GM12801 (cell line): ENCODE measurements around the gene ARHGAP45.

Experiments used
- TF ChIP-seq, protein P1 (sequence below): IDR thresholded peaks from one replicate; pipeline ENCODE4 v1.5.1; 2011; ENCODE audit warnings: control low read depth; ENCODE audit not compliant: insufficient read length; ENCODE audit errors: extremely low read depth

Gene ARHGAP45

DNA sequence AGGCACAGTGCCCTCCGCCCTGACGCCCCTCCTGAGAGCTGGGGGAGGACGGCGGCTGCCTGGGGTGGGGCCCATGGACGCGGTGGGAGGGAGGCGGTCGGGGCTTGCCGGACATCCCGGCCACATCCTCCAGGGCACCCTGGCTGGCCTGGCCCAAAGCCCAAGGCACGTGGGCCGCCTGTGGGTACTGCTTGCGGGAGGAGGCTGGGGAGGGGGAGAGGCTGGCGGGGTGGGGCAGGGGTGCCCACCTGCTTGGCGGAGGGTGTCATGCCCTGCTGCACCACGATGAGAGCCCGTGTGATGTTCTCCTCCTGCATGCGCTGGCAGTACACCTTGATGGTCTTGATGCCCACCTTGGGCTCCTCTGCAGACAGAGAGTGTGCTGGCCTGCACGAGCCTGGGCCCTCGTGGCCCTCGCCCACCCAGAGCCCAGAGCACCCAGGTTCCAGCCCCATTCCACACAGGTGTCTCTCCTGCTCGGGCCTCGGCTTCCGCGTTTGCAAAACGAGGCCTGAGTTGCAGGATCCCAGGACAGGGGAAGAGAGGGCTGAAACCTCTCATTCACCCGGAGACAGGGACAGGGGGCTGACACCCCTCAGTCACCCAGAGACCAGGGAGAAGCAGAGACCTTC, 24.7 kb downstream of the ARHGAP45 start:
- TF ChIP-seq, protein P1, sequence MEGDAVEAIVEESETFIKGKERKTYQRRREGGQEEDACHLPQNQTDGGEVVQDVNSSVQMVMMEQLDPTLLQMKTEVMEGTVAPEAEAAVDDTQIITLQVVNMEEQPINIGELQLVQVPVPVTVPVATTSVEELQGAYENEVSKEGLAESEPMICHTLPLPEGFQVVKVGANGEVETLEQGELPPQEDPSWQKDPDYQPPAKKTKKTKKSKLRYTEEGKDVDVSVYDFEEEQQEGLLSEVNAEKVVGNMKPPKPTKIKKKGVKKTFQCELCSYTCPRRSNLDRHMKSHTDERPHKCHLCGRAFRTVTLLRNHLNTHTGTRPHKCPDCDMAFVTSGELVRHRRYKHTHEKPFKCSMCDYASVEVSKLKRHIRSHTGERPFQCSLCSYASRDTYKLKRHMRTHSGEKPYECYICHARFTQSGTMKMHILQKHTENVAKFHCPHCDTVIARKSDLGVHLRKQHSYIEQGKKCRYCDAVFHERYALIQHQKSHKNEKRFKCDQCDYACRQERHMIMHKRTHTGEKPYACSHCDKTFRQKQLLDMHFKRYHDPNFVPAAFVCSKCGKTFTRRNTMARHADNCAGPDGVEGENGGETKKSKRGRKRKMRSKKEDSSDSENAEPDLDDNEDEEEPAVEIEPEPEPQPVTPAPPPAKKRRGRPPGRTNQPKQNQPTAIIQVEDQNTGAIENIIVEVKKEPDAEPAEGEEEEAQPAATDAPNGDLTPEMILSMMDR = no peak

GRCh38 chr19:1093330-1093729, 26.4 kb downstream of the ARHGAP45 start:
- TF ChIP-seq, protein P1 = no peak

DNA sequence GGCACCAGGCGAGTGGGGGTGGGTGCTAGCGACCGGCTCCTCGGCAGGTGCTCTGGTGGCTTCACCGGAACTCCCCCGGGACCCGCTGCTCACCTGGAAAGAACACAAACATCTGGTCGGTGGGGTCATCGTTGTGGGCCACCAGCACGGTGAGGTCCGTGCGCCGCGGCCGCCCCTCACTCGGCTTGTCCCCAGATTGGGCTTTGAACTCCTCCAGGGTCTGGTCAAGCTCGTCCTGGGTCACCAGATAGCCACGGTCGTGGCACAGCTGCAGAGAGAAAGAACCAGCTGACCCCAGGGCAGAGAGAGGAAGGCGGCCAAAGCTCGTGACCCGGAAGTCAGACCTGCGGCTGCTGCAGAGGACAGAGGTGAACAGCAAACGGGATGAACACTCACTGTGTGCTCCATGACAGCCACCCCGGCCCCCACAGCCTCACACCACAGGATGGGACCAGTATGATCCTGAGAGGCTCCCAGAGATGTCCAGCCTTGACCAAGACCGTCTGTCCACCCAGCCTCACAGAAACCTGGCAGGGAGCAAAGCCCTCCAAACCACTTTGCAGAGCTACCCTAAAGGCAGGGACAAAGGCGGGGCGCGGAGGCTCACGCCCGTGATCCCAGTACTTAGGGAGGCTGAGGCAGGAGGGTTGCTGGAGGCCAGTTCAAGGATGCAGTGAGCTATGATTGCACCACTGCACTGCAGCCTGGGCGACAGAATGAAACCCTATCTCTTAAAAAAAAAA, 27.0 kb downstream of the ARHGAP45 start:
- TF ChIP-seq, protein P1 = no peak

GRCh38 chr19:1094655-1094977, 27.6 kb downstream of the ARHGAP45 start:
- TF ChIP-seq, protein P1 = no peak

GRCh38 chr19:1094978-1095701, 28.2 kb downstream of the ARHGAP45 start, which contains the start of gene POLR2E:
Gene POLR2E (minus strand): TSS chr19:1095375. CDS start chr19:1095315, 60 bp downstream.
- TF ChIP-seq, protein P1 = no peak

GRCh38 chr19:1097810-1098176, 30.8 kb downstream of the ARHGAP45 start:
- TF ChIP-seq, protein P1 = no peak
